ENCODE data around the gene GOLT1A.

Gene GOLT1A

DNA sequence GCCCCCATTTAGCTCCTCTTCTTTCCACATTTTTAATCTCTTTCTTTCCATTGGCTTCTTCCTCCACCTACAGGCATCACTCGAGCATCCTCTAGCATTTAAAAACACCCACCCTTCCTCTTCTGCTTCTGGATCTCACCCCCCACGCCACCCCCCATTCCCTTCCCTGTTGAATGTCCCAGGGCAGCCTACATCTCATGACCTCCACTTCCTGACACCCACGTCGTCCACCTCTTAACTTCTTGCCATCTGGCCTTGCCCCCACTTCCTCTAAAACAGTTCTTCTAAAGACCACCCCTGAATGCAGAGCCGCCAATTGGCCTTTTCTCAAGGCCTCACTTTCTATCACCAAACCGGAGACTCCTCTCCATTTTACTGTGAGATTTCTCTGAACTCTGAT, 55.8 kb downstream of the GOLT1A start:
- DNase-seq (ENCODE audit: low read depth in 3 of 3): no peak

GRCh38 chr1:204155881-204156280, 57.9 kb downstream of the GOLT1A start:
- no peak for DNase-seq (ENCODE audit: low read depth in 3 of 3)

GRCh38 chr1:204154568-204155255, 59.1 kb downstream of the GOLT1A start:
- DNase-seq (ENCODE audit: low read depth in 3 of 3): no peak

- no peak for DNase-seq (ENCODE audit: low read depth in 3 of 3)
These were observed 60.1 kb downstream of the GOLT1A start for GRCh38 chr1:204153667-204154066.

- DNase-seq (ENCODE audit: low read depth in 3 of 3): no peak
These were observed 61.3 kb downstream of the GOLT1A start for GRCh38 chr1:204152310-204153044.

- DNase-seq (ENCODE audit: low read depth in 3 of 3): peak; percentile 3 to 32 (median 19)
These were observed 62.1 kb downstream of the GOLT1A start, which contains the start of gene ETNK2 for GRCh38 chr1:204151552-204152309. TSS of gene ETNK2 (minus strand) at chr1:204152044. CDS start at chr1:204151852, 192 bp downstream.

DNA sequence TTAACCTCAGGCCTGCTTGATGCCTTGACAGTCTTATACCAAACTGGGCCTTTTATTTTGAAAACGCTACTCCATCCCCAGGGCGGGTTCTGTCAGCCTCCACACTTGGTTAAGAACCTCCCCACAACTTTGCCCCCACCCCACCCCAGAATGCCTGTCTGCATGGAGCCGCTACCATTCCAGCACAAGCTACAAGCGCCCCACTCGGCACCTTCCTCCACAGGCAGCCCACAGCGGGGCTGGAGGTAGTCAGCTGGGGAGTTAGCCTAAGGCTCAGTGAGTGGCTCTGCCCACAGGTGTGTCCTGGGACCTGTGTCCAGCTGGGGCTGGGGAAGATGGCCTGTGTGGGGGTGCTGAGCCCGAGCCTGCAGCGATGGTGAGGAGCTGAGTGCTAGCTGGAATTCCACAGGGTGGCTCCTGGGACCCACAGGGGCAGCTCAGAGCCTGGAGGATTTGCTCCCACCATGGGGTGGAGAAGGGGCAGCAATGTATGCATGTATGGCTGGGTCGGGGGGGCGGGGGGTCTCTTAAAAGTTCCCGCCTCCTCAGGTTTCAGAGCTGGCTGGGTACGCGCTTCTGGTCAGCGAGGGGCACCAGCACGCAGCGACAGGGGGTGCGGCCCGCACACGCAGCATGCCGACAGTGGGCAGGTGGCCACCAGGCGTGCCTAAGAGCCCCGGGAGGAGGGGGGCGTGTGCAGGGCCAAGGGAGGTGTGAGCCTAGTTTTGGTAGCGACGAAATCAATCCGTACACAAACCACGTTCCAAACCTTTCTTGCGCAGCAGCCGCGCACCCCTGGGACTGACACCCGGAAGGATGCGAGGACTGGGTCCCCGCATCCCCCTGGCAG, 62.9 kb downstream of the GOLT1A start:
- no peak for DNase-seq (ENCODE audit: low read depth in 3 of 3)

GRCh38 chr1:204149635-204150565, 63.9 kb downstream of the GOLT1A start:
- no peak for DNase-seq (ENCODE audit: low read depth in 3 of 3)

DNA sequence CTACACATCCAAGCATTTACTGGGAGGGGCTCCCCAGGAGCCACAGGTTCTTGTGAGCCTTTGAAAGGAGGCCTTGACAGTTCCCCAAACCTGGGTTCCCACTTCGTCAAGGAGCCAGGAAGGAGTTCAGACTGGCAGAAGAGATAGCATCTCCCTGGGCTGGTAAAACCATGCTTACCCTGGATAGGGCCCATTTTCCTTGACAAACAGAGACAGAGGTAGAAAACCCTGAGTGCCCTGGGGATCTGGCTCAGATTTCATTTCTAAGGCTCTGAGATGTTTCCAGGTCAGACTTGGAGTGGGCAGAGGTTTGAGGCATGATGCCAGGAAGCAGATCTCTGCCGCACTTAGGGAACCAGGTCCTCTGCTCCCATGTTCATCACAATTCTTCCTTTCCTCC, 64.7 kb downstream of the GOLT1A start:
- DNase-seq (ENCODE audit: low read depth in 3 of 3): no peak
